Osteocyte (in vitro differentiated cells): ENCODE measurements around the gene ITPRIP. TPM values are rescaled to one million over a fixed set of nuclear protein-coding genes. Genes with fewer than 3 reads are reported as not detected.

ENCODE experiments used
- DNase-seq: peaks from one replicate; pipeline ENCODE4 v3.0.0; 2021; ENCODE audit warnings: mixed read lengths; ENCODE audit not compliant: unreplicated experiment; ENCODE audit errors: extremely low spot score
- H3K27ac Mint-ChIP-seq: one replicate; pipeline ENCODE4 v1.8.0; 2021; ENCODE audit warnings: mild to moderate bottlenecking, mixed read lengths; ENCODE audit not compliant: unreplicated experiment
- H3K27me3 Mint-ChIP-seq: one replicate; pipeline ENCODE4 v1.8.0; 2021; ENCODE audit warnings: mixed read lengths; ENCODE audit not compliant: unreplicated experiment
- H3K36me3 Mint-ChIP-seq: one replicate; pipeline ENCODE4 v1.8.0; 2021; ENCODE audit warnings: mixed read lengths; ENCODE audit not compliant: unreplicated experiment
- H3K4me1 Mint-ChIP-seq: one replicate; pipeline ENCODE4 v1.8.0; 2021; ENCODE audit warnings: mixed read lengths; ENCODE audit not compliant: unreplicated experiment
- H3K4me3 Mint-ChIP-seq: one replicate; pipeline ENCODE4 v1.8.0; 2021; ENCODE audit warnings: mild to moderate bottlenecking, moderate library complexity, mixed read lengths; ENCODE audit not compliant: unreplicated experiment
- H3K9me3 Mint-ChIP-seq: one replicate; pipeline ENCODE4 v1.8.0; 2021; ENCODE audit warnings: mixed read lengths; ENCODE audit not compliant: unreplicated experiment
- total RNA-seq: library from RNA; stranded (reverse); gene quantifications from 2 replicates; pipeline ENCODE4 v1.2.1, GENCODE V29; 2021
- TF ChIP-seq, protein P1 (sequence below): fragments of 200-600 bp; sonication (generic); IDR thresholded peaks from 2 replicates; pipeline ENCODE4 v1.5.0; 2021; ENCODE audit warnings: antibody characterized with exemption, mild to moderate bottlenecking, moderate library complexity

The ITPRIP gene
- total RNA-seq, 1 donor from 2014 or later = 17.5 TPM

DNA sequence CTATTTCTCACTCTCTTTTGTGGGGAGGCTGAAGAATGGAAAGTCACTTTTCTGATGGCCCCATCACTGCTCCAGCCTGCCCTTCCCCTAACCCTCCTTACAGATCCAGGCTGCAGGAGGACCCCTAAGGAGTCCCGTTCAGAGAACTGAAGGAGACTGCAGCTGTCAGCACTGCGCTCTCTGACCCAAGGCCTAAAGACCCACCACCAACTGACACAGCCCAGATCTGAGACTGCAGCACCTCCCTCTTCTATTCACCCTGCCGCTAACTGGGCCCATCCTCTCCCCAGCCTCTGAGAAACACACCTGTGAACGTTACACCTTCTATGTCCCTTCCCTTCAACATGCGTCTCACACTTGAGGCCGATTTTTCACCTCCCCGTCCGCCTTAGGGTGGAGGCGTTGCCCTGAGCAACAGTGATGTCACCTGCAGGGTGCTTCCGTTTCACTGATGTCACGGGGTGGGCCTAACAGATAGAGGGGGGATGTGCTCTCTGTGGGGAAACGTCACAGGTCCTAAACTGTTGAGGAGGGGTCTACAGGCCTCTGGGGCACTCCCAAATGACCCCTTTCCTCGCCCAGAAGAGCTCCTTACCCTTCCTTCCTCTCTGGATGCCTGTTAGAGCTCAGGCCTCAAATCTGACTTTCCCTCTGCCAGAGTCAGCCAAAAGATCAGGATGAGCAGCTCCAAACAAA is 5.1 kb downstream of the ITPRIP start:
- TF ChIP-seq, protein P1, sequence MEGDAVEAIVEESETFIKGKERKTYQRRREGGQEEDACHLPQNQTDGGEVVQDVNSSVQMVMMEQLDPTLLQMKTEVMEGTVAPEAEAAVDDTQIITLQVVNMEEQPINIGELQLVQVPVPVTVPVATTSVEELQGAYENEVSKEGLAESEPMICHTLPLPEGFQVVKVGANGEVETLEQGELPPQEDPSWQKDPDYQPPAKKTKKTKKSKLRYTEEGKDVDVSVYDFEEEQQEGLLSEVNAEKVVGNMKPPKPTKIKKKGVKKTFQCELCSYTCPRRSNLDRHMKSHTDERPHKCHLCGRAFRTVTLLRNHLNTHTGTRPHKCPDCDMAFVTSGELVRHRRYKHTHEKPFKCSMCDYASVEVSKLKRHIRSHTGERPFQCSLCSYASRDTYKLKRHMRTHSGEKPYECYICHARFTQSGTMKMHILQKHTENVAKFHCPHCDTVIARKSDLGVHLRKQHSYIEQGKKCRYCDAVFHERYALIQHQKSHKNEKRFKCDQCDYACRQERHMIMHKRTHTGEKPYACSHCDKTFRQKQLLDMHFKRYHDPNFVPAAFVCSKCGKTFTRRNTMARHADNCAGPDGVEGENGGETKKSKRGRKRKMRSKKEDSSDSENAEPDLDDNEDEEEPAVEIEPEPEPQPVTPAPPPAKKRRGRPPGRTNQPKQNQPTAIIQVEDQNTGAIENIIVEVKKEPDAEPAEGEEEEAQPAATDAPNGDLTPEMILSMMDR = no peak
- Mint-ChIP-seq H3K27me3 (no peaks in the 10 kb centered on the region), H3K36me3 (no peaks in the 10 kb centered on the region), H3K4me1 (peaks cover 80% of the 10 kb centered on the region), H3K9me3 (no peaks in the 10 kb centered on the region), H3K4me3 (no peak overlapping the region), H3K27ac (peak overlapping the region; percentile 85)
- DNase-seq = no peak

DNA sequence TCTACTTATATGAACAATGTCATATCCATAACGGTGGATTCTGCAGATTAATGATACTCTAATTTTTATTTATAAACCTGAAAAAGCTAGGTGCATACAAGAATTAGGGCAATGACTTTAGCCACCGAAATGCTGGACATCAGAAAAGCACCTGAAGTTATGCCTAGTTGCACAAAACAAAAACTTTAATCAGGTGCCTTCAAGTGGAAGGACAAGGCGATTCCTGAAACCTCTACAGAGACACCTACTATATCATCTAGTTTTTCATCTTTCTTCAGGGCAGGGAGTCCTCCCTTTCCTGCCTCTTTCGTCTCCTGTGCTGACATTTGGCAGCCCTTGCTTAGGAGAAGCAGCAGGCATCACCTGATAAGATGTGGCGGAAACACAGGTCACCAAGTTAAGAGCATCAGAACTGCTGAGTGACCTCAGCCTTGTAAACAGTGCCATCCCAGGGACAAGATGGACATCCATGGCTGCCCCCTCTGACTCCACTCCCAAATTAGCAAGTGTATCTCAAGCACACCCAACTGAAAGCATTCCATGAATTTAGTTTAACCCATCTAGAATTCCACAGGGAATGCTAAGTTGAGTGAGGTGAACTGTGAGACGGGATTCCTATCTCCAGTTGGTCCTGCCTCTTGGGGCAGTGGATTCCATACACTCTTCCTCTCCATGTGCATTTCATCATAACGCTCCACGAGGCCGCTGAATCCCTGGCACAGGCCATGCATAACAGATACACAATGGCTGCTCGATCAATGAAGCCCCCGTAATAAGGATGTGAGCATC is 5.8 kb downstream of the ITPRIP start:
- Mint-ChIP-seq H3K36me3 (no peaks in the 10 kb centered on the region), H3K9me3 (no peaks in the 10 kb centered on the region), H3K27ac (peak overlapping the region; percentile 95), H3K4me3 (no peak overlapping the region), H3K4me1 (peaks cover 88% of the 10 kb centered on the region), H3K27me3 (no peaks in the 10 kb centered on the region)
- TF ChIP-seq, protein P1 = no peak
- DNase-seq = no peak

DNA sequence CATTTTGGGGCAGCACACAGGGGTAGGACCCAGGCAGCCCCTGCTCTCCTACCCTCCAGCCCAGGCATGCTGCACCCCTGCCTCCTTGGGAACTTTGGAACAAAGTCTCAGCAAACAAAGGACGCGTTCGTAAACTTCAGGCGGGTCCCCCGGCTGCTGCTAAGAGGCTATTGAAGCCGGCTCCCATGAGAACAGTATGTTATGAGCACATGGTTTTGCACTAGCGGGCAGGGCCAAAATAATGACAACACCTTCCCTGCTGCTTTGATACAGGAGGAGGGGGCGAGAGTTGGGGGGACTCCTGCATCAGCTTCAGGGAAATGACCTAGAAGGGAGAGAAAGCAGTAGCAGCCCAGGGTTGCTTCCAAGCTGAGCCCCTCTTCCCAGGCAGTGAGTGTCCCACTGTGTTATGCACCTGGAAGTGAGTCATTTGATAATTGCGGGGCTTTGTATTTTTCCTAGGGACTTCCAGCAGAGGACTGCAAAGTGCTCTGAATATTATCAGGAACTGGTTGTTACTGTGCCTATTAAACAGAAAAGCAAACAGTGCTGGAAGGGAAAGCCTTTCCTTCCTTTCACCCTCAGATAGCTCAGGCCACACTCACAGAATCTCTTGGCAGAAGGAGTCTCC is 6.9 kb downstream of the ITPRIP start:
- Mint-ChIP-seq H3K36me3 (no peaks in the 10 kb centered on the region), H3K4me1 (peaks cover 92% of the 10 kb centered on the region), H3K27ac (peak overlapping the region; percentile 95), H3K9me3 (no peaks in the 10 kb centered on the region), H3K4me3 (peak overlapping the region; percentile 45), H3K27me3 (no peaks in the 10 kb centered on the region)
- DNase-seq = no peak
- TF ChIP-seq, protein P1 = no peak

DNA sequence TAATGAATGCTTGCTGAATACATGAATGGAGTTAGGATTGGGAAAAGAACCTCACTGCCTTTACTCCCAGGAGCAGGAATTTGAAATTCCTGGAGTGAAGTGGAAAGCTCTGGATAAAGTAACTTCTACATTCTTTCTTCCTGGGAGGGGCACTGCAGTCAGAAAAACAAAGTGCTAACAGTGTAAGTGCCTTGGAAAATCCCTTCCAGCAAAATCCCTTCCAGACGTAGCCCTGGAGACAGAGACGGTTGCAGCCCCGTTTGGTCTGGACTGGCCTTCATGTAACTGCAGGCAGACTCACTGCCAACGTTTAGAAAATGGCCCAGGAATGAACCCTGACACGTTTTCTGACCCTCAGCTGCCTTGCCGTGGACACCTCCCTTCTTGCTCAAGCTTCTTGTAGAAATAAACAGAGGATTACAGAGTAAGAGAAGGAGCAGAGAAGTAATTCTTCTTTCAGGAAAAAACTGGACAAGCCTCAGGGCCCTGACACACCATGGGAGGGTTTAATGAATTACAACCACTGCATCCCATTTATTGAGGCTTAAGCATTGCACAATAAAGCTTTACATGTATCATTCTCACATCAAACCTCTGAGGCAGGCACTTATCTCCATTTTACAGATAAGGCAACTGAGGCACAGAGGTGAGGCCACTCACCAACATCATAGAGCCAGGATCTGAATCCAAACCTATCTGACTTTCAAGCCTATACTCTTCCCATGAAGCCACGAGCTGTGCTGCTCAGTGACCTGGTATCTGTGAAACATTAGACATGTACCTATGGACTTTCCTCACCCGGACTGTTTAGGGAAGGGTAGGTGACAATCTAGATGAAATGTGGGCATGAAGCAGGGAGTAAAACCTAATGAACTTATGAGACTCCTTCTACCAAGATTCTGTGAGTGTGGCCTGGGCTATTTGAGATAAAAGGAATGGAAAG is 7.8 kb downstream of the ITPRIP start:
- peaks cover 92% of the 10 kb centered on the region for H3K4me1 Mint-ChIP-seq
- H3K27me3 Mint-ChIP-seq = no peaks in the 10 kb centered on the region
- H3K9me3 Mint-ChIP-seq = no peaks in the 10 kb centered on the region
- DNase-seq = no peak
- H3K27ac Mint-ChIP-seq = peak overlapping the region; percentile 95
- H3K36me3 Mint-ChIP-seq = peaks cover 2% of the 10 kb centered on the region
- peak overlapping the region; percentile 48 for H3K4me3 Mint-ChIP-seq
- TF ChIP-seq, protein P1 = no peak
